Astrocyte (in vitro differentiated cells and primary cell): ENCODE results near the gene ARHGAP4. TPM values are rescaled to one million over a fixed set of nuclear protein-coding genes. Genes with fewer than 3 reads are reported as not detected.

Experiments
- DNase-seq: peaks from one replicate; pipeline ENCODE4 v3.0.0-alpha.2; 2010; ENCODE audit warnings: low read depth
- FAIRE-seq: peaks from 2 replicates; lab custom pipeline; 2011; peaks lifted over from hg19 to GRCh38; lab: Jason Lieb, UNC
- H2AFZ ChIP-seq: 2 replicates; pipeline ENCODE4 v1.6.0; 2012; ENCODE audit warnings: low read depth, low read length, inconsistent platforms
- H3K27ac ChIP-seq: 2 replicates; pipeline ENCODE4 v1.5.1; 2011; ENCODE audit warnings: low read depth, low read length, inconsistent platforms
- H3K27me3 ChIP-seq: 2 replicates; pipeline ENCODE4 v1.6.0; 2011; ENCODE audit warnings: low read length, inconsistent platforms; ENCODE audit not compliant: insufficient read depth
- H3K36me3 ChIP-seq: 2 replicates; pipeline ENCODE4 v1.5.1; 2011; ENCODE audit warnings: low read length, inconsistent platforms; ENCODE audit not compliant: insufficient read depth
- H3K4me1 ChIP-seq: 2 replicates; pipeline ENCODE4 v1.5.1; 2011; ENCODE audit warnings: low read length, inconsistent platforms; ENCODE audit not compliant: insufficient read depth
- H3K4me2 ChIP-seq: 2 replicates; pipeline ENCODE4 v1.6.0; 2012; ENCODE audit warnings: low read length, inconsistent platforms
- H3K4me3 ChIP-seq: 2 replicates; pipeline ENCODE4 v1.5.1; 2011; ENCODE audit warnings: low read depth, mild to moderate bottlenecking, low read length, inconsistent platforms; ENCODE audit not compliant: insufficient read depth
- H3K79me2 ChIP-seq: 2 replicates; pipeline ENCODE4 v1.6.0; 2012; ENCODE audit warnings: mild to moderate bottlenecking, low read length, inconsistent platforms; ENCODE audit not compliant: insufficient read depth
- H3K9ac ChIP-seq: 2 replicates; pipeline ENCODE4 v1.6.0; 2012; ENCODE audit warnings: mild to moderate bottlenecking, low read length, inconsistent platforms
- H3K9me3 ChIP-seq: 2 replicates; pipeline ENCODE4 v1.5.1; 2012; ENCODE audit warnings: low read depth, mild to moderate bottlenecking, low read length, inconsistent platforms; ENCODE audit not compliant: insufficient read depth
- H4K20me1 ChIP-seq: 2 replicates; pipeline ENCODE4 v1.6.0; 2012; ENCODE audit warnings: low read length, inconsistent platforms; ENCODE audit not compliant: insufficient read depth
- H3K27ac Mint-ChIP-seq: one replicate; pipeline ENCODE4 v1.8.0; 2021; ENCODE audit warnings: mild to moderate bottlenecking, mixed read lengths; ENCODE audit not compliant: unreplicated experiment
- H3K27me3 Mint-ChIP-seq: one replicate; pipeline ENCODE4 v1.8.0; 2021; ENCODE audit warnings: low read depth, mixed read lengths; ENCODE audit not compliant: unreplicated experiment
- H3K36me3 Mint-ChIP-seq: one replicate; pipeline ENCODE4 v1.8.0; 2021; ENCODE audit warnings: low read depth, mixed read lengths; ENCODE audit not compliant: unreplicated experiment
- H3K4me1 Mint-ChIP-seq: one replicate; pipeline ENCODE4 v1.8.0; 2021; ENCODE audit warnings: low read depth, mixed read lengths; ENCODE audit not compliant: unreplicated experiment
- H3K4me3 Mint-ChIP-seq: one replicate; pipeline ENCODE4 v1.8.0; 2021; ENCODE audit warnings: mild to moderate bottlenecking, moderate library complexity, mixed read lengths; ENCODE audit not compliant: unreplicated experiment
- H3K9me3 Mint-ChIP-seq: one replicate; pipeline ENCODE4 v1.8.0; 2021; ENCODE audit warnings: mild to moderate bottlenecking, mixed read lengths; ENCODE audit not compliant: unreplicated experiment
- CTCF ChIP-seq: IDR thresholded peaks from 2 replicates; pipeline ENCODE4 v1.5.1; 2011; ENCODE audit warnings: low read depth, mild to moderate bottlenecking, inconsistent platforms, low read length, moderate library complexity; ENCODE audit not compliant: insufficient read depth
- EZH2 ChIP-seq: IDR thresholded peaks from 2 replicates; pipeline ENCODE4 v1.6.1; 2012; ENCODE audit warnings: mild to moderate bottlenecking, low read length, inconsistent platforms; ENCODE audit not compliant: insufficient read depth
- total RNA-seq: library from RNA; stranded (reverse); gene quantifications from 2 replicates; pipeline ENCODE4 v1.2.1, GENCODE V29; 2021

Gene ARHGAP4
- total RNA-seq, 1 donor from 2014 or later, result 3.9 TPM

DNA sequence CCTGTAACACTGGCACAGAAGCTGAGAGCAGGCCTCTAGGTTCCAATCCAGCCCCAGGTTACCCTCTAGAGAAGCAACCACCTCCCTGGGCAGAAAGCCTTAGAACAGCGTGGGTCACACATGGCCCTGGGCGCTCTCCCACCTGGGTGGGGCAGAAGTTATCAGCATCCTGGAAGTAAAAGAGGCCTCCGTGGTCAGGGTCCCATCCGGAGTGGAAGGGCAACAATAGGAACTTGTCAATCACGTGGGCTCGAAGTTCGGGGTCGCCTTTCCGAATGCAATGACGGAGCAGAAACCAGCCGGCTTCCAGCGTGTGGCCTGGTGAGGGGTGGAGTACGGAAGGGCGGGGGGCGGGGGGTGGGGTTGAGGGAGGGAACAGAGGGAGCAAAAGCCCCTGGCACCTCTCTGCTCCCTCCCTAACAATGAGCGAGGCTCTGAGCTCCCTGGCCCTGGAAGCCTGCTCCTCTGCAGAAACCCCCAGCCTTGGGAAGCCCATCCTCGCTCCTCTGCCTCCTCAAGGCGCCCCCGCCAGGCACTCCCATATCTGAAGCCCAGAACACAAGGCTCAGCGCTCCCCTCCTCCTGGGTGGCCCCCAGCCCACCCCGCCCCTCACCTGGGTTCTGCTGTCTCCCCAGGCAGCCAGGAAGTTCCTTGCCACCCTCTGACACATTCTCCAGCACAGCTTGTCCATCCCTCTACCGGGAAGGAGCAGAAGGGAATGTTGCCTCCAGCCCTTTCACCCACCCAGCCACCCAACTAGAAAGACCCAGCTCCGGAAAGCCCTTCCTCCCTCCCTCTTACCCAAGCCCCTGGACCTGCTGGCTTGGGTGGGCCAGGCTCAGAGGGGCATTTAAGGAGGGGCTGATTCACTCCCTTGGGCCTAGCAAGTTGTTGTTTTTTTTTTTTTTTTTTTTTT lies 15.5 kb upstream of the ARHGAP4 start:
- H3K4me1 ChIP-seq, result no peaks in the 10 kb centered on the region
- no peak for FAIRE-seq
- H3K27ac ChIP-seq, result no peak overlapping the region
- Mint-ChIP-seq H3K4me3 (no peak overlapping the region), H3K27ac (no peak overlapping the region), H3K36me3 (no peaks in the 10 kb centered on the region), H3K4me1 (no peaks in the 10 kb centered on the region), H3K27me3 (no peaks in the 10 kb centered on the region), H3K9me3 (no peaks in the 10 kb centered on the region)
- H3K9ac ChIP-seq, result no peak overlapping the region
- no peak for TF ChIP-seq CTCF
- no peak for TF ChIP-seq EZH2
- H3K36me3 ChIP-seq, result no peaks in the 10 kb centered on the region
- H3K4me3 ChIP-seq, result no peak overlapping the region
- no peak for DNase-seq
- no peak overlapping the region for H2AFZ ChIP-seq
- H3K4me2 ChIP-seq, result no peak overlapping the region
- H4K20me1 ChIP-seq, result no peaks in the 10 kb centered on the region
- H3K9me3 ChIP-seq, result no peaks in the 10 kb centered on the region
- H3K79me2 ChIP-seq, result no peaks in the 10 kb centered on the region
- H3K27me3 ChIP-seq, result no peaks in the 10 kb centered on the region

DNA sequence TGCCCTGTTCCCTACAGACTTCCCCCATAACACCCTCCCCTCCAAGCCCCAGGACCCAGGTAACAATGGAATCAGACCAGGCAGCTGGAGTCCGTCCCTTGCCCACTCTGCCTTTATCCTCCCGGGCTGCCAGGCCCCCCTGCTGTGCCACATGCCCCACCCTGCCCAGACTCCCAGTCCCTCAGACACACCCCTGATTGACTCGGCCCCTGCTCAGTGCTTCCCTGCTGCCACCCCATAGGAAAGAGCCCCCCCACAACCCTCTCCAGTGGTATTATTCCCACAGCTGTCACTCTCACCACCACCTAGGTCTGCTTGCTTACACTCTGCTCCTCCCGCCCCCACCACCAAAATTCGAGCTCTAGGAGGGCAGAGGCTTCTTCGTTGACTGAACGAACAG lies 13.5 kb upstream of the ARHGAP4 start:
- Histone ChIP-seq H3K9me3 (no peaks in the 10 kb centered on the region), H3K4me2 (no peak overlapping the region), H3K27me3 (no peaks in the 10 kb centered on the region), H2AFZ (no peak overlapping the region), H3K9ac (no peak overlapping the region), H3K79me2 (peaks cover 2% of the 10 kb centered on the region), H3K4me3 (no peak overlapping the region), H3K36me3 (no peaks in the 10 kb centered on the region), H4K20me1 (no peaks in the 10 kb centered on the region), H3K4me1 (no peaks in the 10 kb centered on the region), H3K27ac (no peak overlapping the region)
- H3K27me3 Mint-ChIP-seq, result no peaks in the 10 kb centered on the region
- no peak overlapping the region for H3K4me3 Mint-ChIP-seq
- TF ChIP-seq EZH2 (no peak), CTCF (no peak)
- H3K27ac Mint-ChIP-seq, result no peak overlapping the region
- H3K36me3 Mint-ChIP-seq, result no peaks in the 10 kb centered on the region
- DNase-seq (no peak), FAIRE-seq (no peak)
- no peaks in the 10 kb centered on the region for H3K9me3 Mint-ChIP-seq
- no peaks in the 10 kb centered on the region for H3K4me1 Mint-ChIP-seq
